GM12873 (cell line): ENCODE measurements around the gene SQOR.

Experiments
- CTCF ChIP-seq: IDR thresholded peaks from 2 replicates; pipeline ENCODE4 v1.5.1; 2012; ENCODE audit warnings: low read depth, mild to moderate bottlenecking, moderate library complexity, low read length, control low read depth; ENCODE audit not compliant: insufficient read depth; ENCODE audit errors: missing control alignments

Gene SQOR

GRCh38 chr15:45588219-45588875, 46.5 kb upstream of the SQOR start:
- TF ChIP-seq CTCF = no peak

GRCh38 chr15:45589256-45589655, 45.6 kb upstream of the SQOR start:
- TF ChIP-seq CTCF = no peak

GRCh38 chr15:45594319-45594718, 40.5 kb upstream of the SQOR start:
- no peak for TF ChIP-seq CTCF

GRCh38 chr15:45594835-45595530, 39.8 kb upstream of the SQOR start:
- no peak for TF ChIP-seq CTCF

GRCh38 chr15:45603881-45604280, 30.9 kb upstream of the SQOR start:
- TF ChIP-seq CTCF = no peak

GRCh38 chr15:45604326-45604725, 30.5 kb upstream of the SQOR start:
- TF ChIP-seq CTCF = no peak

- no peak for TF ChIP-seq CTCF
Measured at GRCh38 chr15:45606413-45606812, 28.4 kb upstream of the SQOR start.
